IMR-90 (cell line): ENCODE measurements around the gene HOXA13. TPM values are rescaled to one million over a fixed set of nuclear protein-coding genes. Genes with fewer than 3 reads are reported as not detected.

Experiments used
- ATAC-seq: fragments of 200-7000 bp; cut with Tn5 transposase; 2 replicates; pipeline ENCODE4 v1.9.1; 2020; ENCODE audit warnings: low read depth, mild to moderate bottlenecking, moderate library complexity
- BruUV-seq: library from RNA; stranded (reverse); fragments of 400-500 nt; replicated peaks from 2 replicates; lab custom pipeline; 2021; lab: Mats Ljungman, UMichigan
- CTCF ChIA-PET: fragments of 300-600 bp; formaldehyde crosslinking; extraction: SDS; loops from one replicate; lab custom pipeline; 2021; ENCODE audit warnings: antibody characterized with exemption; lab: Yijun Ruan, JAX
- POLR2A ChIA-PET: fragments of 300-600 bp; sonication (Branson Sonifier 250); formaldehyde crosslinking; loops from one replicate; lab custom pipeline; 2022; ENCODE audit warnings: antibody characterized with exemption; ENCODE audit not compliant: unreplicated experiment; lab: Charles Lee
- DNase-seq: peaks from one replicate; pipeline ENCODE4 v3.0.0; 2013
- H2AFZ ChIP-seq: replicated peaks from 2 replicates; pipeline ENCODE3; 2013; ENCODE audit warnings: low read length, mild to moderate bottlenecking; ENCODE audit not compliant: poor library complexity
- H2AK5ac ChIP-seq: 2 replicates; pipeline ENCODE4 v1.6.1; 2013; ENCODE audit warnings: low read depth, low read length, inconsistent platforms
- H2AK9ac ChIP-seq: replicated peaks from 2 replicates; pipeline ENCODE3; 2013; ENCODE audit warnings: mild to moderate bottlenecking, low read depth, low read length, moderate library complexity; ENCODE audit not compliant: poor library complexity
- H2BK120ac ChIP-seq: 2 replicates; pipeline ENCODE4 v1.6.1; 2013; ENCODE audit warnings: low read depth, low read length, inconsistent platforms
- H2BK15ac ChIP-seq: 3 replicates; pipeline ENCODE4 v1.6.1; 2013; ENCODE audit warnings: low read depth, low read length, inconsistent platforms
- H2BK20ac ChIP-seq: 2 replicates; pipeline ENCODE4 v1.6.1; 2013; ENCODE audit warnings: low read depth, mild to moderate bottlenecking, inconsistent platforms, low read length, moderate library complexity
- H2BK5ac ChIP-seq: 2 replicates; pipeline ENCODE4 v1.6.1; 2013; ENCODE audit warnings: mild to moderate bottlenecking, low read depth, low read length, inconsistent platforms; ENCODE audit not compliant: poor library complexity, severe bottlenecking
- H3K14ac ChIP-seq: replicated peaks from 2 replicates; pipeline ENCODE4 v1.6.1; 2013; ENCODE audit warnings: low read depth, low read length, inconsistent platforms
- H3K18ac ChIP-seq: 2 replicates; pipeline ENCODE4 v1.6.1; 2013; ENCODE audit warnings: low read depth, low read length, control low read depth
- H3K23ac ChIP-seq: 2 replicates; pipeline ENCODE4 v1.6.1; 2013; ENCODE audit warnings: low read depth, low read length, inconsistent platforms
- H3K27ac ChIP-seq: 2 replicates; pipeline ENCODE4 v1.5.1; 2013; ENCODE audit warnings: mild to moderate bottlenecking, control low read depth, low read length; ENCODE audit not compliant: insufficient read depth
- H3K27me3 ChIP-seq: 2 replicates; pipeline ENCODE4 v1.6.1; 2013; ENCODE audit warnings: low read length; ENCODE audit not compliant: control insufficient read depth, insufficient read depth
- H3K36me3 ChIP-seq: 2 replicates; pipeline ENCODE4 v1.6.1; 2013; ENCODE audit warnings: low read length, mixed read lengths; ENCODE audit not compliant: control insufficient read depth, insufficient read depth
- H3K4ac ChIP-seq: 2 replicates; pipeline ENCODE4 v1.6.1; 2013; ENCODE audit warnings: low read depth, low read length, inconsistent platforms
- H3K4me1 ChIP-seq: 2 replicates; pipeline ENCODE4 v1.6.1; 2013; ENCODE audit warnings: low read length, mixed read lengths; ENCODE audit not compliant: control insufficient read depth, insufficient read depth
- H3K4me2 ChIP-seq: 2 replicates; pipeline ENCODE4 v1.6.1; 2013; ENCODE audit warnings: low read depth, mild to moderate bottlenecking, control low read depth, low read length, moderate library complexity
- H3K4me3 ChIP-seq: 2 replicates; pipeline ENCODE4 v1.5.1; 2013; ENCODE audit warnings: low read depth, mild to moderate bottlenecking, control low read depth, low read length, moderate library complexity; ENCODE audit not compliant: insufficient read depth
- H3K56ac ChIP-seq: 2 replicates; pipeline ENCODE4 v1.6.1; 2013; ENCODE audit warnings: low read length, inconsistent platforms; ENCODE audit not compliant: insufficient read depth; ENCODE audit errors: extremely low read depth
- H3K79me1 ChIP-seq, 2 experiments: 2 replicates each; pipeline ENCODE4 v1.6.1; 2013; ENCODE audit warnings: low read length in 2 of 2, inconsistent platforms in 1 of 2, low read depth in 1 of 2
- H3K9ac ChIP-seq: 2 replicates; pipeline ENCODE4 v1.6.1; 2013; ENCODE audit warnings: low read depth, low read length, control low read depth
- H3K9me1 ChIP-seq: 2 replicates; pipeline ENCODE4 v1.6.1; 2013; ENCODE audit warnings: low read length, inconsistent platforms; ENCODE audit not compliant: insufficient read depth
- H3K9me3 ChIP-seq: 2 replicates; pipeline ENCODE4 v1.6.1; 2013; ENCODE audit warnings: low read length; ENCODE audit not compliant: control insufficient read depth, insufficient read depth
- H4K20me1 ChIP-seq: 2 replicates; pipeline ENCODE4 v1.6.1; 2013; ENCODE audit warnings: low read length, inconsistent platforms; ENCODE audit not compliant: insufficient read depth
- H4K5ac ChIP-seq: 2 replicates; pipeline ENCODE4 v1.6.1; 2013; ENCODE audit warnings: mild to moderate bottlenecking, low read depth, low read length, control low read depth
- H4K8ac ChIP-seq, 2 experiments: 2 replicates each; pipeline ENCODE4 v1.6.1; 2013; ENCODE audit warnings: low read depth in 2 of 2, low read length in 2 of 2, control low read depth in 1 of 2, inconsistent platforms in 1 of 2
- H4K91ac ChIP-seq: 2 replicates; pipeline ENCODE4 v1.6.1; 2013; ENCODE audit warnings: low read depth, low read length, inconsistent platforms; ENCODE audit not compliant: insufficient read depth
- BHLHE40 ChIP-seq: fragments of 150-350 bp; IDR thresholded peaks from 2 replicates; pipeline ENCODE4 v1.6.1; 2016; ENCODE audit warnings: mild to moderate bottlenecking, low read depth, low read length
- CEBPB ChIP-seq: IDR thresholded peaks from 2 replicates; pipeline ENCODE4 v1.6.1; 2012; ENCODE audit warnings: low read depth, low read length, improper control_type of control experiment
- CHD1 ChIP-seq: IDR thresholded peaks from 2 replicates; pipeline ENCODE4 v1.6.1; 2012; ENCODE audit warnings: low read depth, low read length, improper control_type of control experiment
- CTCF ChIP-seq: conservative IDR thresholded peaks from 2 replicates; pipeline ENCODE4 v1.5.1; 2012; ENCODE audit warnings: mild to moderate bottlenecking, low read depth, low read length, improper control_type of control experiment
- ELK1 ChIP-seq: fragments of 150-350 bp; IDR thresholded peaks from 2 replicates; pipeline ENCODE4 v1.6.1; 2016; ENCODE audit warnings: low read depth, mild to moderate bottlenecking, low read length, moderate library complexity, borderline replicate concordance
- FOS ChIP-seq: fragments of 150-350 bp; IDR thresholded peaks from 2 replicates; pipeline ENCODE4 v1.6.1; 2016; ENCODE audit warnings: low read depth, low read length
- MAFK ChIP-seq: IDR thresholded peaks from 2 replicates; pipeline ENCODE4 v1.6.1; 2012; ENCODE audit warnings: low read depth, low read length, improper control_type of control experiment
- MAZ ChIP-seq: IDR thresholded peaks from 2 replicates; pipeline ENCODE4 v1.6.1; 2012; ENCODE audit warnings: low read depth, mild to moderate bottlenecking, low read length, improper control_type of control experiment, moderate library complexity, borderline replicate concordance
- MXI1 ChIP-seq: IDR thresholded peaks from 2 replicates; pipeline ENCODE4 v1.6.1; 2012; ENCODE audit warnings: low read depth, mild to moderate bottlenecking, low read length, moderate library complexity, borderline replicate concordance
- NFE2L2 ChIP-seq: fragments of 150-350 bp; IDR thresholded peaks from 2 replicates; pipeline ENCODE4 v1.6.1; 2016; ENCODE audit warnings: low read depth, mild to moderate bottlenecking, low read length
- POLR2A ChIP-seq: IDR thresholded peaks from 2 replicates; pipeline ENCODE4 v1.6.1; 2012; ENCODE audit warnings: mild to moderate bottlenecking, low read depth, low read length
- RAD21 ChIP-seq: IDR thresholded peaks from 2 replicates; pipeline ENCODE4 v1.6.1; 2012; ENCODE audit warnings: low read length, improper control_type of control experiment
- RCOR1 ChIP-seq: IDR thresholded peaks from 2 replicates; pipeline ENCODE4 v1.6.1; 2012; ENCODE audit warnings: mild to moderate bottlenecking, low read length, improper control_type of control experiment; ENCODE audit not compliant: insufficient replicate concordance
- SMC3 ChIP-seq: fragments of 150-350 bp; IDR thresholded peaks from 2 replicates; pipeline ENCODE4 v1.6.1; 2016; ENCODE audit warnings: low read depth, mild to moderate bottlenecking, antibody characterized with exemption, low read length, moderate library complexity
- USF2 ChIP-seq: fragments of 150-350 bp; IDR thresholded peaks from 2 replicates; pipeline ENCODE4 v1.6.1; 2017; ENCODE audit warnings: mild to moderate bottlenecking, antibody characterized with exemption, low read length, low read depth
- WGBS, 2 experiments: methylation state at CpG; one replicate each; pipeline versions ENCODE4 v1.1.5 to v1.1.7; 2013; ENCODE audit warnings: missing lambda C conversion rate in 2 of 2; ENCODE audit not compliant: insufficient read length in 1 of 2; ENCODE audit errors: extremely low coverage in 2 of 2; 5-methylcytosine and 5-hydroxymethylcytosine counted together
- dilution Hi-C: fragments of 300-500 bp; cut with HindIII; formaldehyde crosslinking; loops from one replicate; pipeline ENCODE4 v1.14.3; 2018; ENCODE audit warnings: low sequenced_read_pairs; ENCODE audit not compliant: unreplicated experiment
- in situ Hi-C: fragments of 300-500 bp; cut with MboI; formaldehyde crosslinking; loops from 3 replicates; pipeline ENCODE4 v1.14.3; 2019; ENCODE audit warnings: low sequenced_read_pairs, inconsistent platforms, mixed read lengths
- intact Hi-C: fragments of 100-400 bp; cut with micrococcal nuclease; formaldehyde crosslinking; loops from 2 replicates; pipeline ENCODE4 v1.10.0; 2022
- polyA plus RNA-seq, 3 experiments: library from polyadenylated mRNA; depleted of rRNA; stranded (reverse); fragments of >200 nt; gene quantifications; 2 replicates each; pipeline ENCODE4 v1.2.3, GENCODE V29; 2012; ENCODE audit warnings: low replicate concordance in 1 of 3
- total RNA-seq: library from RNA; depleted of rRNA; stranded (reverse); fragments of >200 nt; gene quantifications from 2 replicates; pipeline ENCODE4 v1.2.3, GENCODE V29; 2012

Gene HOXA13
- total and polyA plus RNA-seq, 2 of the 4 experiments (the other 2 are of a cell fraction): not detected

- H4K8ac ChIP-seq: no peak overlapping the region
- no peak overlapping the region for H3K18ac ChIP-seq
- no peak overlapping the region for H3K23ac ChIP-seq
- in situ Hi-C loops: no loop called here
- no peak overlapping the region for H3K4ac ChIP-seq
- H4K5ac ChIP-seq: no peak overlapping the region
- no peak overlapping the region for H2BK5ac ChIP-seq
- H4K20me1 ChIP-seq: no peaks in the 10 kb centered on the region
- H3K9me1 ChIP-seq: no peaks in the 10 kb centered on the region
- ATAC-seq (no peak), DNase-seq (no peak)
- POLR2A ChIA-PET: no interaction called here
- H2AK9ac ChIP-seq: no peak overlapping the region
- 19% methylated on average over 13 of the region's 50 CpGs; no CpG with 5 or more reads in 1 of the 2 experiments for WGBS, 2 experiments
- no peak overlapping the region for H3K9ac ChIP-seq
- CTCF ChIA-PET: no interaction called here
- no peak overlapping the region for H3K27ac ChIP-seq
- H3K79me1 ChIP-seq: no peaks in the 10 kb centered on the region
- H3K4me3 ChIP-seq: no peak overlapping the region
- no peak overlapping the region for H4K91ac ChIP-seq
- no peak overlapping the region for H2BK15ac ChIP-seq
- no peak overlapping the region for H3K4me2 ChIP-seq
- H2AFZ ChIP-seq: no peak overlapping the region
- H3K4me1 ChIP-seq: no peaks in the 10 kb centered on the region
- dilution Hi-C loops: no loop called here
- peaks cover 90% of the 10 kb centered on the region for H3K27me3 ChIP-seq
- H2AK5ac ChIP-seq: no peak overlapping the region
- no peaks in the 10 kb centered on the region for H3K9me3 ChIP-seq
- BruUV-seq: no TSS peak
- H2BK20ac ChIP-seq: no peak overlapping the region
- no peaks in the 10 kb centered on the region for H3K36me3 ChIP-seq
- H3K56ac ChIP-seq: no peak overlapping the region
- H3K14ac ChIP-seq: no peak overlapping the region
- intact Hi-C loops: loop anchor here (5.0 kb wide), 3 partner anchors 449 to 809 kb away; partner anchors contain the start of gene HIBADH
- H2BK120ac ChIP-seq: no peak overlapping the region
- TF ChIP-seq RAD21 (no peak), NFE2L2 (no peak), MAZ (no peak), MAFK (no peak), ELK1 (no peak), SMC3 (no peak), RCOR1 (no peak), CTCF (no peak), CEBPB (no peak), POLR2A (no peak), MXI1 (no peak), BHLHE40 (no peak), FOS (no peak), USF2 (no peak), CHD1 (no peak)
Observed at GRCh38 chr7:27213433-27214238, 13.7 kb upstream of the HOXA13 start.
